K562 (cell line): ENCODE data around the gene MED19. TPM values are rescaled to one million over a fixed set of nuclear protein-coding genes. Genes with fewer than 3 reads are reported as not detected.

Experiments used
- CTCF ChIP-seq, 3 experiments: IDR thresholded peaks in 2 of 3; conservative IDR thresholded peaks in 1 of 3; 2 replicates each; pipeline ENCODE4 v1.5.1; 2011 to 2012; ENCODE audit warnings: low read length in 3 of 3, mild to moderate bottlenecking in 3 of 3, control low read depth in 2 of 3, improper control_type of control experiment in 1 of 3, inconsistent platforms in 1 of 3, low read depth in 1 of 3, mixed read lengths in 1 of 3, moderate library complexity in 1 of 3; ENCODE audit not compliant: insufficient read depth in 2 of 3
- DEAF1 ChIP-seq: fragments of 450-650 bp; formaldehyde crosslinking; IDR thresholded peaks from 2 replicates; pipeline ENCODE4 v1.4.0; 2020; ENCODE audit warnings: mild to moderate bottlenecking, moderate library complexity
- GMEB1 ChIP-seq: fragments of 250-450 bp; sonication (Bioruptor Pico); IDR thresholded peaks from 2 replicates; pipeline ENCODE4 v1.4.0; 2020; ENCODE audit warnings: mild to moderate bottlenecking
- MTF1 ChIP-seq: fragments of 250-450 bp; sonication (Bioruptor Pico); IDR thresholded peaks from 2 replicates; pipeline ENCODE4 v1.9.0; 2021; ENCODE audit warnings: moderate library complexity, mild to moderate bottlenecking, inconsistent platforms, borderline replicate concordance
- RAD21 ChIP-seq, 2 experiments: fragments of 250-450 bp in 1 of 2; fragments of 450-650 bp in 1 of 2; sonication (Bioruptor Pico) in 1 of 2; formaldehyde crosslinking in 1 of 2; IDR thresholded peaks in 1 of 2; conservative IDR thresholded peaks in 1 of 2; 2 replicates each; pipeline versions ENCODE4 v1.4.0 to v1.8.0; 2020 to 2022; ENCODE audit warnings: mild to moderate bottlenecking in 2 of 2, moderate library complexity in 1 of 2
- polyA plus RNA-seq, 8 experiments: library from polyadenylated mRNA; depleted of rRNA in 4 of 8; stranded (reverse) in 5 of 8; unstranded in 3 of 8; fragments of >200 nt; fragmentation: Nextera tagmentation in 2 of 8; fragmentation: Illumina TruSeq in 1 of 8; extraction: Ambion mirVana in 2 of 8; extraction: Trizol in 1 of 8; gene quantifications; 2 replicates each; pipeline versions ENCODE4 v1.2.1 to v1.2.3, GENCODE V29; 2011 to 2014; ENCODE audit warnings: inconsistent platforms in 1 of 8, missing spikeins in 1 of 8
- total RNA-seq, 7 experiments: library from RNA; depleted of rRNA in 6 of 7; stranded (reverse); fragments of >200 nt in 6 of 7; fragmentation: Illumina TruSeq in 2 of 7; extraction: Trizol in 2 of 7; gene quantifications; 2 replicates each; pipeline versions ENCODE4 v1.2.1 to v1.2.3, GENCODE V29; 2011 to 2021; ENCODE audit warnings: low replicate concordance in 1 of 7

MED19 gene
- total and polyA plus RNA-seq, 9 of the 15 experiments (the other 6 are each of a cell fraction or from before 2014, with no cell fraction given), result 7.3 to 23.5 (median 15.0) TPM

- TF ChIP-seq DEAF1, result peak; percentile 38; the same call in 1 of the 2 replicates
- TF ChIP-seq CTCF (IDR thresholded peaks at IDR 0.05 in 2 of 3, conservative IDR thresholded peaks at IDR 0.05 in 1 of 3; ENCODE audit: insufficient read depth in 2 of 3, low read depth in 1 of 3, low read length in 3 of 3), result peak; percentile 39 to 68 (median 65); a peak in 5 of 6 replicates
- no peak for TF ChIP-seq MTF1 (CRISPR knock-in tag)
- no peak for TF ChIP-seq GMEB1
- TF ChIP-seq RAD21 (CRISPR knock-in tag; conservative IDR thresholded peaks at IDR 0.05 in 1 of 2, IDR thresholded peaks at IDR 0.05 in 1 of 2), result peak; percentile 56 to 78
- TF ChIP-seq, all 486 proteins: peak for 8
Measured at GRCh38 chr11:57662893-57663292, 49.1 kb downstream of the MED19 start (continued).
